HepG2 (cell line): ENCODE data around the gene ZNF615. TPM values are rescaled to one million over a fixed set of nuclear protein-coding genes. Genes with fewer than 3 reads are reported as not detected.
A peak's percentile ranks its signal among the peaks of the same experiment; 100 is the strongest.

Source experiments
- ASH2L ChIP-seq: fragments of 300-600, 200-600 bp; sonication (generic); IDR thresholded peaks from 2 replicates; pipeline ENCODE4 v1.7.0; 2017; ENCODE audit warnings: low read depth, mild to moderate bottlenecking, moderate library complexity, mixed read lengths, low read length; ENCODE audit not compliant: insufficient read length
- BHLHE40 ChIP-seq: IDR thresholded peaks from 2 replicates; pipeline ENCODE4 v1.6.1; 2011; ENCODE audit warnings: low read length, improper control_type of control experiment
- DZIP1 ChIP-seq: sonication (generic); formaldehyde crosslinking; IDR thresholded peaks from 2 replicates; pipeline ENCODE4 v1.5.0; 2020; ENCODE audit warnings: mild to moderate bottlenecking, missing genetic modification reagents
- KLF16 ChIP-seq, 2 experiments: sonication (generic) in 1 of 2; formaldehyde crosslinking in 1 of 2; IDR thresholded peaks; 2 replicates each; pipeline versions ENCODE4 v1.6.1 to v1.8.0; 2016 to 2023; ENCODE audit warnings: missing genetic modification reagents in 2 of 2, missing compliant biosample characterization in 1 of 2
- POLR2AphosphoS5 ChIP-seq: IDR thresholded peaks from 2 replicates; pipeline ENCODE4 v1.6.1; 2012; ENCODE audit warnings: low read depth, low read length
- PRDM15 ChIP-seq: sonication (generic); formaldehyde crosslinking; IDR thresholded peaks from 2 replicates; pipeline ENCODE4 v1.4.0; 2020; ENCODE audit warnings: missing genetic modification reagents
- REPIN1 ChIP-seq: sonication (generic); formaldehyde crosslinking; IDR thresholded peaks from 2 replicates; pipeline ENCODE4 v1.8.0; 2022; ENCODE audit warnings: missing genetic modification reagents, low read depth, mild to moderate bottlenecking, borderline replicate concordance
- RERE ChIP-seq: IDR thresholded peaks from 2 replicates; pipeline ENCODE4 v1.6.1; 2016; ENCODE audit warnings: low read depth, missing genetic modification reagents, missing compliant biosample characterization
- TBP ChIP-seq: sonication (generic); formaldehyde crosslinking; IDR thresholded peaks from 2 replicates; pipeline ENCODE4 v1.5.0; 2020; ENCODE audit warnings: missing genetic modification reagents
- ZNF264 ChIP-seq: sonication (generic); formaldehyde crosslinking; IDR thresholded peaks from 2 replicates; pipeline ENCODE4 v1.4.0; 2020; ENCODE audit warnings: missing genetic modification reagents
- ZNF335 ChIP-seq: sonication (generic); formaldehyde crosslinking; IDR thresholded peaks from 2 replicates; pipeline ENCODE4 v1.4.0; 2020; ENCODE audit warnings: missing genetic modification reagents
- polyA plus RNA-seq, 8 experiments: library from polyadenylated mRNA; depleted of rRNA in 3 of 8; stranded (reverse) in 7 of 8; unstranded in 1 of 8; fragments of >200 nt; fragmentation: Illumina TruSeq in 4 of 8; extraction: Trizol in 4 of 8; gene quantifications; 2 replicates each; pipeline versions ENCODE4 v1.2.1 to v1.2.3, GENCODE V29; 2011 to 2016; ENCODE audit warnings: low read depth in 4 of 8, missing spikeins in 1 of 8, mixed read lengths in 1 of 8; ENCODE audit not compliant: insufficient read depth in 1 of 8
- total RNA-seq, 5 experiments: library from RNA; depleted of rRNA; stranded (reverse); fragments of >200 nt; fragmentation: Illumina TruSeq; extraction: Trizol; gene quantifications; 2 replicates each; pipeline ENCODE4 v1.2.3, GENCODE V29; 2016; ENCODE audit warnings: low read depth in 1 of 5

ZNF615 gene
- total and polyA plus RNA-seq, 2 of the 13 experiments (the other 11 are each of a cell fraction or from before 2014, with no cell fraction given): 5.2 to 7.8 TPM

- TF ChIP-seq REPIN1 (CRISPR knock-in tag) (no peak; the same call in 1 of the 2 replicates), ASH2L (peak; percentile 83), KLF16 (CRISPR knock-in tag; IDR thresholded peaks at IDR 0.05) (peak in 1 of 2 experiments; percentile 90; a peak in 2 of 4 replicates), BHLHE40 (peak; percentile 46; the same call in 1 of the 2 replicates), ZNF264 (no peak), POLR2AphosphoS5 (peak; percentile 78), PRDM15 (CRISPR knock-in tag) (0 out of 2 replicates have a peak, but pooled peaks have one; percentile 40), DZIP1 (CRISPR knock-in tag) (no peak), ZNF335 (CRISPR knock-in tag) (peak; percentile 90), RERE (no peak), TBP (CRISPR knock-in tag) (no peak)
These were observed 21.4 kb downstream of the ZNF615 start, which contains the start of gene ZNF350 (continued) for GRCh38 chr19:51986309-51987291.
